Epithelial cell of esophagus (primary cell): Measurements from ENCODE around the gene RARS2.
"Not testable (repeated sequence)": the region's sequence is repeated elsewhere in the genome, so short reads cannot be mapped to it uniquely, and the experiment has no call there.

Experiments used
- DNase-seq: peaks from one replicate; pipeline ENCODE4 v3.0.0; 2010; ENCODE audit warnings: low read depth
- H3K4me3 ChIP-seq: 2 replicates; pipeline ENCODE4 v1.5.1; 2011; ENCODE audit warnings: mild to moderate bottlenecking, low read length, control low read depth
- TF ChIP-seq, protein P1 (sequence below): IDR thresholded peaks from 2 replicates; pipeline ENCODE4 v1.5.1; 2011; ENCODE audit warnings: low read depth, mild to moderate bottlenecking, low read length, control low read depth, inconsistent platforms; ENCODE audit not compliant: insufficient read depth; ENCODE audit errors: missing control alignments

RARS2 gene

DNA sequence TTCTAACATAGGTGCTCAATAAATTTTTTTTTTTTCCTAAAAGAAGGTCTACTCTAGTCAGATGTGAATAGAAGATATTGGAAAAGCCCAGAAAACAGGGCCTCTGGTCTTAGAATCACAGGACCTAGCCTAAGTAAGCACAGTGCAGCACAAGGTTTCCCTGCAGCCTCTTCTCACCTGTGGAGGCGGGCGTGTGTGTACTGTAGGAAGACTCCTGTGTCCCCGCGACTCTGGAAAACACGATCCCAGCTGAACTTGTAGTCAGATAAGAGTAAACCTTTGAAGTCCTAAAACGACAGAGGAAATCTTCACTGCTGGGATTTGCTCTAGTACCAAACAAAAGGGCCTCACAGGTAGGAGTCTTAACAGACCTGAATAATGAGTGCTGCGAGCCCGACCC is 71.3 kb downstream of the RARS2 start:
- H3K4me3 ChIP-seq, result no peak overlapping the region
- no peak for DNase-seq
- TF ChIP-seq, protein P1, sequence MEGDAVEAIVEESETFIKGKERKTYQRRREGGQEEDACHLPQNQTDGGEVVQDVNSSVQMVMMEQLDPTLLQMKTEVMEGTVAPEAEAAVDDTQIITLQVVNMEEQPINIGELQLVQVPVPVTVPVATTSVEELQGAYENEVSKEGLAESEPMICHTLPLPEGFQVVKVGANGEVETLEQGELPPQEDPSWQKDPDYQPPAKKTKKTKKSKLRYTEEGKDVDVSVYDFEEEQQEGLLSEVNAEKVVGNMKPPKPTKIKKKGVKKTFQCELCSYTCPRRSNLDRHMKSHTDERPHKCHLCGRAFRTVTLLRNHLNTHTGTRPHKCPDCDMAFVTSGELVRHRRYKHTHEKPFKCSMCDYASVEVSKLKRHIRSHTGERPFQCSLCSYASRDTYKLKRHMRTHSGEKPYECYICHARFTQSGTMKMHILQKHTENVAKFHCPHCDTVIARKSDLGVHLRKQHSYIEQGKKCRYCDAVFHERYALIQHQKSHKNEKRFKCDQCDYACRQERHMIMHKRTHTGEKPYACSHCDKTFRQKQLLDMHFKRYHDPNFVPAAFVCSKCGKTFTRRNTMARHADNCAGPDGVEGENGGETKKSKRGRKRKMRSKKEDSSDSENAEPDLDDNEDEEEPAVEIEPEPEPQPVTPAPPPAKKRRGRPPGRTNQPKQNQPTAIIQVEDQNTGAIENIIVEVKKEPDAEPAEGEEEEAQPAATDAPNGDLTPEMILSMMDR, result no peak

DNA sequence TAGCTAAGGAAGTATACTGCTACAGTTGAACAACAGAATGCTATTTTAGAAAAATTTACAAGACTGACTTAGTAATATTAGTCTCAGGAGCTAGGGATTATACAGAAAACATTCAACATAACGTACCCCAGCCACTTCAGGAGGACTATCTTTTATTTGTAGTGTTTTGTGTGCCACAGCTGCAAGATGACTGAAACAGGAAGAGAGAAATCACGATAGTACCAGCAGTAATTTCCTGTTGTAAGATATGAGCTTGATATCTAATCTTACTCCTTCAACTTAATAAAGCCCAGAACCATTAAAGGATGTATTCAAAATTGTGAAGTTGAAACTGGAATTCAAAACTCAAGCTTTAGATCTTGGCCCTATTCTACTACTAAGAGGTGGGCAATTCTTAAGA is 75.0 kb downstream of the RARS2 start:
- no peak for DNase-seq
- TF ChIP-seq, protein P1, result no peak
- H3K4me3 ChIP-seq, result no peak overlapping the region

DNA sequence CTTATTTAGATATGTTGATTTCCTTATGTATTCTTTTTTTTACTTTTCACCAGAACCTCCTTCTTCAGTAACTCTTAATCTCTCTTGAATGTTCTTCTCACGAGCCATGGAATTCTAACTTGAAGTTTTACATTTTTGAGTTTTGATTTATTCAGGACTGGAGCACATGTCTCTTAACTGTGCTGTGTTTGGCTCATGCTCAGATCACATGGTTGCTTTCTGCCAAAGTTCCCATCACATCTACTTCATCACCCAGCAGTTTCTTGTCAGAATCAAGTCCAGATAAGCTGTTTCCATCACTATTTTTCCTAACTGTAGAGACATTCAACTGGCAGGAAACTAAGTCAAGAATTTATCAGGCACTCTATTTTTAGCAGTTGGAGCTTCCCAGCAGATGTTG is 85.3 kb downstream of the RARS2 start:
- no peak for DNase-seq
- TF ChIP-seq, protein P1, result no peak
- no peak overlapping the region for H3K4me3 ChIP-seq

DNA sequence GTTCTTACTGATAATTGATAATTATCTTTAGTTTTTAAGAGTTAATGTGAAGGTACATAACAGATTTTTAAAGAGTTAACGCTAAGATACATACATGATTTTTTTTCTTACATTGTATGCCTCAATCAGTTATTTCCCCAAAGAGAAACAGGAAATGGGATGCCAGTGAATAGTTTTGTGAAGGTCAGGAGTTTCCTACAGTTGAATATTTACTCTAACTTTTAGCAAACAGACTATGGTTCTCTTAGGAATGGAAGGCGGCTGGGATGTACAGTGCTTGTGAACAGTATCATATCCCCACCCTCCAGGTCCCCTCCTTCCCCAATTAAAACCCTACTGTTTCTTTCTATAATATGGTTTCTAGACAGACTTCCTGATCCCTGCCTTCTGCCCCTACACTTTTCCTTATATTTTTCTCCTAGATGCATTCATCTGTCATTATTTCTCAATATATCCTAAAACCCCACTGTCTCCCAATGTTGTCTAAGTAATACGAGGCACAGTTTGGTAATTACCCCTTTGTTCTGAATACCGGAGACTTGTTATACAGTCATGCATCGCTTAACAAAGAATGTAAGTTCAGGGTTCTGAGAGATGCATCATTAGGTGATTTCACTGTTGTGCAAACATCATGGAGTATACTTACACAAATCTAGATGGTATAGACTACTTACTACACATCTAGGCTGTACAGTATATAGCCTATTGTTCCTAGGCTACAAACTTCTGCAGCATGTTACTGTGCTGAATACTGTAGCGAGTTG is 87.8 kb downstream of the RARS2 start:
- TF ChIP-seq, protein P1, result no peak

DNA sequence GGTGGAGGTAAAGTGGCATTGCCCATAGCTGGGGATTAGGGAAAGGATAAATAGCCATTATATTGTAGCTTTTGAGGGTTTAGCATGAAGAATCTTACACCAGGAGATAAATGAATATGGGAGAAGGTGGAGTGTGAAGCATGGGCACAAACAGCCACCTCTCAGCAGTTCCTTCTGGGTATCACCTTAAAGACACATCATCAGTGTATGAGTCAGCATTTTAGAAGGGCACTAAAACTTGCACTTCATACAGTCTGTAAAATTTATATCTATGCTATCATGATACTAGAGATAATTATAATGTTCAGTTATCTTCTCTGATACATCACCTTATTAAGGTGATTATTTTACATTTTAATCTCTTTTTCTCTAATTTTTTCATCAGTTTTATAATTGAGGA is 91.7 kb downstream of the RARS2 start:
- no peak overlapping the region for H3K4me3 ChIP-seq
- peak; percentile 4 for DNase-seq
- TF ChIP-seq, protein P1, result no peak

More for the DNA sequence above, 87.8 kb downstream of the RARS2 start:
- H3K4me3 ChIP-seq, result no peak overlapping the region
- peak; percentile 16 for DNase-seq

DNA sequence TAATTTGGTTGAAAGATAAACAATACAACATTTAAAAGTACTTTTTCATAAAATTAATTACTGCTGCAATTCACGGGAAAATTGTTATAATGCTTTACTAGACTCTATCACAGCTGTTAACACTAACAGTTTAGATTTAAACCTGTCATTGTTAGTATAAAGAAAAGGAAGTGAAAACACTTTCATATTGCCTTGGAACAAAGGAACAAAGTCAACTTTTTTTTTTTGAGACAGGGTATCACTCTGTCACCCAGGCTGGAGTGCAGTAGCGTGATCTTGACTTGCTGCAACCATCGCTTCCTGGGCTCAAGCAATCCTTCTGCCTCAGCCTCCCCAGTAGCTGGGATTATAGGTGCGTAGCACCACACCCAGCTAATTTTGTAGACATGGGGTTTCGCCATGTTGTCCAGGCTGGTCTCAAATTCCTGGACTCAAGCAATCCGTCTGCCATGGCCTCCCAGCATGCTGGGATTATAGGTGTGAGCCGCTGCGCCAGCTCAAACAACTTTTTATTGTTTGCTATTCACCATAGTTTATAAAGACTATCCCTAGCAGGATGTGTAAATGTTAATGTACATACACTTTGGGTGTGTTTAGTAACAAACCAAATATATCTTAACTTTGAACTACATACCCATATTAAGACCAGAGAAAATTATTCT is 94.9 kb downstream of the RARS2 start:
- DNase-seq, result no peak
- TF ChIP-seq, protein P1, result no peak

DNA sequence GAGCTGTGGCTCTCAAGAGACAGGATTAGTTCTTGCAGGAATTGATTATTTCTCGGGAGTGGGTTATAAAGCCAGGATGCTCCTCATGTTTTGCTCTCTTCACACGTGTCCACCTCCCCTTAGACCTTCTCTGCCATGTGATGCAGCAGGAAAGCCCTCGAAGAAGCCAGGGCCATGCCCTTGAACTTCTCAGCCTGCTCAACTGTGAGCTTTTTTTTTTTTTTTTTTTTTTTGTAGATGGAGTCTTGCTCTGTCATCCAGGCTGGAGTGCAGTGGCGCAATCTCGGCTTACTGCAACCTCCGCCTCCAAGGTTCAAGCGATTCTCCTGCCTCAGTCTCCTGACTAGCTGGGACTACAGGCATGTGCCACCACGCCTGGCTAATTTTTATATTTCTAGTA is 100.5 kb downstream of the RARS2 start:
- DNase-seq, H3K4me3 ChIP-seq: not testable (repeated sequence)

More for the DNA sequence above, 94.9 kb downstream of the RARS2 start:
- H3K4me3 ChIP-seq, result no peak overlapping the region
